Renal pelvis (tissue), 4 donors: ENCODE measurements around the gene APOB. TPM values are rescaled to one million over a fixed set of nuclear protein-coding genes. Genes with fewer than 3 reads are reported as not detected.

ENCODE experiments used
- DNase-seq: peaks from one replicate; pipeline ENCODE4 v3.0.0-alpha.2; 2013
- polyA plus RNA-seq, 3 donors: library from polyadenylated mRNA; unstranded; fragments of 120-200 nt; gene quantifications; one replicate each; pipeline ENCODE4 v1.2.1, GENCODE V29; 2013; ENCODE audit not compliant: insufficient read length in 3 of 3

APOB gene
- polyA plus RNA-seq, 3 donors: 1.2 to 3.8 (median 3.8) TPM

- no peak for DNase-seq
Measured at GRCh38 chr2:21020031-21020667, 23.7 kb downstream of the APOB start.

GRCh38 chr2:21019678-21020021, 24.2 kb downstream of the APOB start:
- no peak for DNase-seq

GRCh38 chr2:21019000-21019677, 24.7 kb downstream of the APOB start:
- DNase-seq: no peak

GRCh38 chr2:21018290-21018689, 25.6 kb downstream of the APOB start:
- DNase-seq: no peak

GRCh38 chr2:21017748-21018276, 26.1 kb downstream of the APOB start:
- no peak for DNase-seq

- DNase-seq: no peak
Measured at GRCh38 chr2:21015281-21015645, 28.6 kb downstream of the APOB start.

- DNase-seq: no peak
Measured at GRCh38 chr2:21014364-21015280, 29.3 kb downstream of the APOB start.

- DNase-seq: no peak
Measured at GRCh38 chr2:21013043-21013816, 30.6 kb downstream of the APOB start.

GRCh38 chr2:21012557-21012937, 31.3 kb downstream of the APOB start:
- no peak for DNase-seq

GRCh38 chr2:21011876-21012556, 31.9 kb downstream of the APOB start:
- no peak for DNase-seq

GRCh38 chr2:21011453-21011852, 32.4 kb downstream of the APOB start:
- DNase-seq: no peak

- no peak for DNase-seq
Measured at GRCh38 chr2:21010813-21011439, 32.9 kb downstream of the APOB start.

GRCh38 chr2:21009662-21010225, 34.1 kb downstream of the APOB start:
- DNase-seq: no peak

- no peak for DNase-seq
Measured at GRCh38 chr2:21008790-21009661, 34.8 kb downstream of the APOB start.

GRCh38 chr2:21008014-21008789, 35.7 kb downstream of the APOB start:
- no peak for DNase-seq

GRCh38 chr2:21007129-21008013, 36.5 kb downstream of the APOB start:
- no peak for DNase-seq

- no peak for DNase-seq
Measured at GRCh38 chr2:21006423-21007128, 37.3 kb downstream of the APOB start.
